ENCODE measurements around the gene SF3A2.
"Not testable (repeated sequence)": the region's sequence is repeated elsewhere in the genome, so short reads cannot be mapped to it uniquely, and the experiment has no call there.

SF3A2 gene

GRCh38 chr19:2236314-2237050 is at the start of gene SF3A2, which contains the start of gene PLEKHJ1:
SF3A2 (plus strand) TSS chr19:2236824; CDS start chr19:2243419, 6,595 bp downstream.
PLEKHJ1 (minus strand) TSS chr19:2236329; CDS start chr19:2236248, 81 bp downstream.
- DNase-seq: peak; percentile 99

DNA sequence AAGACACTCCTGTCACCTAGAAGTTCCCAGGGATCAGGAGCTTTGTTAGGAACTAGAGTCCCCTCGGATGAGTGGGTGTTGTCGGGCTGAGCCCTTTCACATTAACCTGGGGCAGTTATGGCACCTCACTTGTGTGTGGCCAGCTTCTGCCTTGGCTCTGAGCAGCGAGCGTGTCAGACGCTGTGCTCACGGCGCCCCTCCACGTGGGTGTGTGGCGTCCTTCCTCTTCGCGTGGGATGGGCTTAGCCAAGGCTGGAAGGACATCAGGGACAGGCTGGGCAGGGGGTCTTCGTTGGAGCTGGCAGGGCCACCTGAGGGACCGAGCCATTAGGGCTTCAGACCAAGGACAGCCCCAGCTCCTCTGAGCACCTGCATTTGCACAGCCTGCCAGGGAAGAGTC is 49.5 kb upstream of the SF3A2 start:
- DNase-seq: no peak

DNA sequence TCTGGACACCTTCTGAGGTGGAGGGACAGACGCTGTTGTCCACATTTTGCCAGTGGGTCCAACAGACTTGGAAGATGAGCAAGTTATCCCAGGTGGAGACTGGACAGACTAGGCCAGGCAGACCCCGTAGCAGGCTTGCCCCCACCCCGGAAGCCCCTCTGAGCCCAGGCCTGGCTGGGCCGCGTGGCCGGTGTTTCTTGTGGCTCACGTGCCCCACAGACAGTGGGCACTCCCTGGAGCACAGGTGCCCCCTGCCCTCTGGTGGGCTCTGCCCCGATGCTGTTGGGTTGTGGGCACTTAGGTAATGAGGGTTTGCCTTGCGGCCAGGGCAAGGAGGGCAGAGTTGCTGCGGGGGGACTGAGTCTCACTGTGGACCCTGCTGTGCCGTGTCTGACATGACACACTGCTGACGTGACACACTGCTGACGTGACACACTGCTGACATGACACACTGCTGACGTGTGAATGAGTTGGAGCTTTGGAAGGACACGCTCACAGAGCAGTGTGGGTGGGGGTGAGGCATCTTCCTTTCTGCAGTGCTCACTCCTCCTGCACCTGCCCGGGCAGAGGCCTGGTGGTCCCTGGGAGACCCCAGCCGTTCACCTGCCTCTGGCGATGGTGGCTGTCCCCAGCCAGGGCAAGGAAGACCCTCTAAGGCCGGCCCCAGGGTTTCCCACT is 47.8 kb upstream of the SF3A2 start:
- no peak for DNase-seq

- DNase-seq: no peak
These were observed 46.7 kb upstream of the SF3A2 start for GRCh38 chr19:2189880-2190279.

DNA sequence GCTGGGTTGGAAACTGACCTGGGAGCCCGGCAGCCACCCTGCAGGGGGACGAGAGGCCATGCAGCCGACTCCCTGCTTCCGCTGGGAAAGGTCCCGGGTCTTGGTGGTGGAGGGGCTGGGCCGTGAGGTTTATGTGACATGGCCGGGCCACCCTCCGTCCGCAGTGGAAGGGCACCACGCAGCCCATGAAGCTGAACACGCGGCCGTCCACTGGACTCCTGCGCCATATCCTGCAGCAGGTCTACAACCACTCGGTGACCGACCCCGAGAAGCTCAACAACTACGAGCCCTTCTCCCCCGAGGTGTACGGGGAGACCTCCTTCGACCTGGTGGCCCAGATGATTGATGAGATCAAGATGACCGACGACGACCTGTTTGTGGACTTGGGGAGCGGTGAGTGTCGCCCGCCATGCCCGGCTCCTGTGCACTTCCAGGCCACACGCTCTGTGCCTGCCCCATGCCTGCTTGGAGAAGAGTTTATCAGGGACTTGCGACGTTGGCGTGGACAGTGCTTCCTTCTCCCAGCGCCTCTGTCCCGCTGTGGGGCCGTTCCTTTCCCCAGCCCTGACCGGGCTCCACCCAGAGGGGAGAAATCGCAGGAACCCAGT is 45.7 kb upstream of the SF3A2 start:
- DNase-seq: no peak

DNA sequence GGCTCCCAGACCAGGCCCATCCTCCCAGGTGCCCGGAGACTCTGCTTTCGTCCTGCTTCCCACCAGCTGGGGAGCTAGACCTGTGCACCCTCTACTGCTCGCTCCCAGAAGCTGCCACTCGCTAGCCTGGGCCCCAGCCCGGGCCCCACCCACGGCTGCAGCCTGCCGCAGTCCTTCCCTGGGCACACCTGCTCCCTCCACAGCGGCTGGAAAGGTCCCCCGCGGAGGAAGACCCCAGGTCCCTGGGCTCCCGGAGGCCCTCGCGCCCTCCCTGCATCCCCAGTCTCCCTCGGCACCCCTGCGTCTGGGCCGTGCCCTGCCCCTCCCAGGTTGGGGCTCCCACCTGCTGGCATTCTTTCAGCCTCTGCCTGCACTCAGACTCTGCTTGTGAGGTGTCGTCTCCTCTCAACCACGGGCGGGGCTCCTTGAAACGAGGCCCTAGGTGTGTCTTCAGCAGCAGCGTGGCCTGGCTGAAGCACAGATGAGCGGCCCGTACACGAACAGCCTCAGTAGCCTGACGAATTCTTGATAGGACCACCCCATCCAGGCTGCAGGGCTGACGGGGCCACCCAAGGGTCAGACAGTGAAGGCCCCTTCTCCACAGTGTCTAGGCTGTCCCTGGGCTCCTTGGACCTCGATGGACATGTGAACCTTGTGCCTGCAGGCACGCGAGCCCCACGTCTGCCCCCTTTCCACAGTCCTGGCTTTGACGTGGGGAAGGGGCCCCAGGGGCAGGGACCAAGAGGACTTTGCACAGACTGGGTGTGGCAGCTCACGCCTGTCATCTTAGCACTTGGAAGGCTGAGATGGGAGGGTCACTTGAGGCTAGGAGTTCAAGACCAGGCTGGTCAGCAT is 44.9 kb upstream of the SF3A2 start:
- DNase-seq: no peak

GRCh38 chr19:2192862-2193261 is 43.8 kb upstream of the SF3A2 start:
- no peak for DNase-seq

- DNase-seq: no peak
These were observed 42.8 kb upstream of the SF3A2 start for GRCh38 chr19:2193807-2194206.

DNA sequence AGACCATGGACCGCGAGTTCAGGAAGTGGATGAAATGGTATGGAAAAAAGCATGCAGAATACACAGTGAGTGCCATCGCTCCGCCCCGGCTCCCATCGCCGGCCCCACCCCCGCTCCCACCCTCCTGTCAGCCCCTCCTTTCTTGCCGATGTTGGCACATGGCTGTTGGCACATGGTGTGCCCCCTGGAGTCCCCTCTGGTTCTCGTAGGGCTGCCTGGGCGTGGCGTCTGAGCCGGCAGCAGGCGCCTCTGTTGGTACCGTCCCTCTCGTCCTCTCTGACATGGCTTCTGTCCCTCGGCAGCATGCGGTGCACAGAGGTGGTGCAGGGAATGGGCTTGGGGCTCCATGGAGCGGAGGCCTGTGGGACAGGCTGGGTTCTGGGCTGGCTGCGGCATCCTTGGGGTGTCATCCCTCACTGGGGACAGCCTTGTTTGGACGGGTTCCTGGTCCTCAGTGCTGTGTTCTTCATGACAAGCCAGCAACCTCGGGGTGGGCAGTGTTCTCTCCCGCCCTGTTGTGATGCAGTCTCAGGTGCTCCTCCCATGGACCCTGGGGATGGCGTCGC is 42.0 kb upstream of the SF3A2 start:
- DNase-seq: no peak

GRCh38 chr19:2195361-2195760 is 41.3 kb upstream of the SF3A2 start:
- DNase-seq: no peak

- DNase-seq: no peak
These were observed 40.7 kb upstream of the SF3A2 start for GRCh38 chr19:2195914-2196313.

DNA sequence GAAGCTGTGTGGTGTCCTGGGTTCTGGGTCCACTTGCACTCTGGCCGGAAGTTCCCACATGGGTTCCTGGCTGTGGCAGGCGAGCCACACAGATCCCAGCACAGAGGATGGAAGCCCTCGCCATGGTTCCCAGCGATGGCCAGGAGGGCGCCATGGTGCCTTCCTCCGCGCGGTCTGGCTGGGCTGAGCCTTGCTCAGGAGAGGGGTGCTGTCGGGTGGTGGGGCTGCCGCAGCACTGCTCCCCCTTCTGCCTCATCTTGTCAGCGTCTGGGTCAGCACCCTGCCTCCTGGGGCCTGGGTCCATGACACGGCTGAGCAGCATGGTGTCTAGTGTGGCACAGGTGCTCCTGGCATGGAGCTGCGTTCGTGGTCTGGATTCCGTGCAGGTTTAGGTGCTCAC is 39.4 kb upstream of the SF3A2 start:
- no peak for DNase-seq

- DNase-seq: no peak
These were observed 38.3 kb upstream of the SF3A2 start for GRCh38 chr19:2198317-2198716.

DNA sequence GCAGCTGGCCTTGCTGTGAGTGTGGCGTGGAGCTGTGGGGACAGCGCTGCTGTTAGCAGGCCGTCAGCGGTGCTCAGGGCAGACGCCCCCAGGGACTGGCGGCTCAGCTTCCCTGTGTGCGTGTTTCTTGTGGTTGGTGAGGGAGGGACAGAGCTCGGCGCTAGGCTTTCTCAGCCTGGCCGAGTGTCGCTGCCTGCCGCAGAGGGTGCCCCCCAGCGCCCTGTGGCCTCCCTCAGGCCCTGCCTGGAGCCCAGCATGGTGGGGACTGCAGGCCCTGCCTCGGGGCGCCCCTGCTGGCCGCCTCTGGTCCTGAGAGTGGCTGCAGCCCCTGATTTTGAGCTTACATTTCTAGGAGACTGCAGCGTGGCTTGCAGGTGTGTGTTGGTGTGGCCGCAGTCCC is 37.4 kb upstream of the SF3A2 start:
- DNase-seq: no peak

DNA sequence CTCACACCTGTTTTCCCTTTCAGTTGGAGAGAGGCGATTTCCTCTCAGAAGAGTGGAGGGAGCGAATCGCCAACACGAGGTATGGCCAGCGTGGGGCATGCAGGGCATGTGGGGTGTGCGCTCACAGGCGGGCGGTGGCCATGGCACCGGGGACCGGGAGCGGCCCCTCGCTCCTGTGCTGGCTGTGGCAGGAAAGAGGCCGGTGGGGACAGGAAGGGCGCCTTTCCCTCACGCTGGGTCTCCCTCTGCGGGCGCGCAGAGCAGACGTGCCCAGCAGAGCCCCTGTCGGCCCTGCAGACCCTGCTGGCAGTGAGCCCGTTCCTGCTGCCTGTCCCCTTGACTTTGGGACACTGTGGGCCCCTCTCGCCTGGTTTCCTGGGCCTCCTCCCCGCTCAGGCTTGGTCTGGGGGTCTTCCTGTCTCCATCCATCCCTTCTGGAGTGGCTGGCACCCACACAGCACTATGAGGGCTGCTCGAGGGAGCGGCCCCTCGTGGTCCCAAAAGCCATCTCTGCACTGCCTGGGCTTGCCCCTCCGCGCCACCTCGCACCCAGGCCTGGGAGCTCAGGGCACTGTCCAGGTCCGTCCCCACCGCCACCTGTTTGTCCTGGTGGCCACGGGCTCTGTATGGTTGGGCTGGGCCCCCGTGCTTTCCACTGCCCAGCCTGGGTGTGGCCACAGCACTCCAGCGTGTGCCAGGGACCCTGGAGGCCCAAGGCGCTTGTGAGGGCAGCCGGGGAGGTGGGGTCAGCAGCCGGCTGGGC is 36.6 kb upstream of the SF3A2 start:
- no peak for DNase-seq

DNA sequence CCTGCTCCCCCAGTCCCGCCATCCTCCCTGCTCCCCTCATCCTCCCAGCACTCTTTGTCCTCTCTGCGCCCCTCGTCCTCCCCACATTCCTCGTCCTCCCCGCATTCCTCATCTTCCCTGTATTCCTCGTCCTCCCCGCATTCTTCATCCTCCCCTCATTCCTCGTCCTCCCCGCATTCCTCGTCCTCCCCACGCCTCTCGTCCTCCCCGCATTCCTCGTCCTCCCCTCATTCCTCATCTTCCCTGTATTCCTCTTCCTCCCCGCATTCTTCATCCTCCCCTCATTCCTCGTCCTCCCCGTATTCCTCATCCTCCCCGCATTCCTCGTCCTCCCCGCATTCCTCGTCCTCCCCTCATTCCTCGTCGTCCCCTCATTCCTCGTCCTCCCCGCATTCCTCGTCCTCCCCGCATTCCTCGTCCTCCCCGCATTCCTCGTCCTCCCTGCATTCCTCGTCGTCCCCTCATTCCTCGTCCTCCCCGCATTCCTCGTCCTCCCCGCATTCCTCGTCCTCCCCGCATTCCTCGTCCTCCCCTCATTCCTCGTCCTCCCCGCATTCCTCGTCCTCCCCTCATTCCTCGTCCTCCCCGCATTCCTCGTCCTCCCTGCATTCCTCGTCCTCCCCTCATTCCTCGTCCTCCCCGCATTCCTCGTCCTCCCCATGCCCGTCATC is 35.9 kb upstream of the SF3A2 start:
- not testable (repeated sequence) for DNase-seq

DNA sequence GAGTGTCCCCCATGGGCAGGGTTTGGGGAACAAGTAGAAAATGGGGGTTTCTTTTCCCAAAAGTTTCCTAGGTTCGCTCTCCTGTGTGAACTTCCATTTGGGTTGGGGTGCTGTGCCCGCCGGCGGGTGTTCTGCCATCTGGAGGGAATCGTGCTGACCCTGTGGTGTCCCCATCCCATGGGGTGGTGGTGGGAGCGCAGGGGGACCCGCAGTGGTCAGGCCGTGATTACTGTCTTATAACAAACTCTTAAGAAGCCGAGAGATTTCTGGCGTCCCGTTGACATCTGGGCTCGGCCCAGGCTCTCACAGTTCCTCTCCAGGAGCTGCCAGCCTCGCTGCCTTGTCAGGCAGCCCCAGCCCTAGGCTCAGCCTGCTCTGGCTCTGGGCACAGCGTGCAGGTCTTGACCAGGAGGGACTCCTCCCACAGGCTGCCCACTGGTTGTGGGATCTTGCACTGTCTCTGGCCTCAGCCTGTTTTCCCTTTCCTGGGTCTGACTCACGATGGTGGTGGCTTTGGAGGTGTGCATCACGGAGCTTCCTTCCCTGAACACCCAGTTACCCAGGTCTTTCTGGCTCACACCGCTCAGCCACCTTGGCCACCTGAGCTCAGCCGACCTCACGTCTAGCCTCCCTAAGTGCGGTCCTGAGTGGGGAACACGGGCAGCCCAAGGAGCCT is 35.0 kb upstream of the SF3A2 start:
- no peak for DNase-seq

- no peak for DNase-seq
These were observed 34.3 kb upstream of the SF3A2 start for GRCh38 chr19:2202366-2202765.

DNA sequence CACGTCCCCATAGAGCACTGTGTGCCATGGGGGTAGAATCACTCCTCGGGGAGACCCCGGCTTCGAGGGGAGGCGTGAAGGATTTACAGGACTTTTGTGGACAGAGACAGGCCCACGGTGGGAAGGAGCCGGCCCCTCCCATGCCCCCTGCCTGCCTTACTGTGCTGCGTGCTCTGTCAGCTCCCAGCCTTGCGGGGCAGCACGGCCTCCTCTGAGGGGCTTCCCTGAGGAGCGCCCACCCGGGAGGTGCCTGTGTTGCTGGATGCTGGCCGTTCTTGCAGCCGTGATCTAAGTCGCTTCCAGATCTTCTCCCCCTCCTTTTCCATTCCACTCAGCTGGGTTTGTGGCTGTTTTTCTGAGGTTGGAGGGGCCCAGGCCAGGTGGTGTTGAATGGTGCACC is 29.6 kb upstream of the SF3A2 start:
- DNase-seq: no peak

DNA sequence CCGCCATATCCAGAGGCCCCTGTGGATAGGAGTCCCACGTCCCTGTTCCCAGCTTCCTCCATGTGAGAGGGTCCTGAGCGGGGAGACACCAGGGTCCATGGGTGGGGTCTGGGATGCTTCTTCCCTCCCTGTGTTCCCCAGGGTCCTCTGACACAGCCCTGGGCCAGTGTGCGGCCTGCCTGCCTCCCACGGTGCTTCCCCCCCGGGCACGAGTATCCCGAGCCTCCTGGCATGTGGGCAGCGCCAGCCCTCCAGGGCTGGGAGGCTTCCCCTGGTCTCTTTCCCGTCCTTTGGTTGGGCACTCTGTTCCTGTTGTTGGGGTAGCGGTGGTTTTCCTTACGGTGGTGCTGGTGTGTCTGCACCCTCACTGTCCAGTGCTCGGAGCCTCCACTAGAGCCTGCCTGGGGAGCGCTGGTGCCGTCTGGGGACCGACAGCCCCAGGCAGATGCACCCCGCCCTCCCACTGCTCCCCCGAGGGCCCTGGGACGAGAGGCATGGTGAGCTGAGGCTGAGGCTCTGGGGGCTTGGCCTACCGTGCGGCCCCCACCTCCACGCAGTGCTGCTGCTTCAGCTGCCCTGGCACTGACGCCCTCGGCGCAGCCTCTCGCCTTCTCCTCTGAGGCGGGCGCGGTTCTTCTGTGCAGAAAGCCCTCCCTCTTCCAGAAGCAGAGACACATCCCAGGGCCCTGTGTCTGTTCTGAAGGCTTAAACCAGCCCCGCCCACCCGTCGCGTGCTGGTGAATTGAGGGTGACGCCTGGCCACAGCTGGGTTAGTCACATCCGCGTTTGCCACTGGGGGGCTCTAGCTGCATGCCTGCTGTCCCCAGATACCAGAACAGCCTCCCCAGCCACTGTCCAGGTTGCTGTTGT is 28.4 kb upstream of the SF3A2 start:
- peak; percentile 39 for DNase-seq

Measured in CD4-positive, alpha-beta T cell treated with Interleukin-17A for 4 hours (primary cell).